Endothelial cell of umbilical vein (primary cell): ENCODE data around the gene NAMPT. TPM values are rescaled to one million over a fixed set of nuclear protein-coding genes. Genes with fewer than 3 reads are reported as not detected.

Experiments
- BruUV-seq: library from RNA; stranded (reverse); fragments of 400-500 nt; replicated peaks from 2 replicates; lab custom pipeline; 2021; lab: Mats Ljungman, UMichigan
- CTCF ChIA-PET: fragments of 300-600, 350-600 bp; sonication (Branson Sonifier 250); formaldehyde crosslinking; loops from one replicate; lab custom pipeline; 2021; ENCODE audit warnings: antibody characterized with exemption, inconsistent platforms; lab: Charles Lee
- POLR2A ChIA-PET: fragments of 300-600, 350-600 bp; sonication (Branson Sonifier 250); formaldehyde crosslinking; loops from one replicate; lab custom pipeline; 2021; ENCODE audit warnings: antibody characterized with exemption, inconsistent platforms; lab: Charles Lee
- DNase-seq: peaks from one replicate; pipeline ENCODE4 v3.0.0-alpha.2; 2011; ENCODE audit warnings: low read depth, low spot score
- FAIRE-seq: peaks from 2 replicates; lab custom pipeline; 2011; peaks lifted over from hg19 to GRCh38; lab: Jason Lieb, UNC
- H2AFZ ChIP-seq: 2 replicates; pipeline ENCODE4 v1.6.0; 2012; ENCODE audit warnings: low read depth, low read length, control low read depth, inconsistent platforms
- H3K27ac ChIP-seq: 2 replicates; pipeline ENCODE4 v1.5.1; 2011; ENCODE audit warnings: low read depth, mild to moderate bottlenecking, control low read depth, low read length, moderate library complexity; ENCODE audit not compliant: insufficient read depth
- H3K27me3 ChIP-seq, 2 experiments: 2 replicates each; pipeline versions ENCODE4 v1.6.0 to v1.6.1; 2011; ENCODE audit warnings: low read length in 2 of 2, mixed read lengths in 1 of 2; ENCODE audit not compliant: control insufficient read depth in 2 of 2, insufficient read depth in 2 of 2
- H3K36me3 ChIP-seq, 2 experiments: 2 replicates in 1 of 2; 3 replicates in 1 of 2; pipeline ENCODE4 v1.5.1; 2011; ENCODE audit warnings: low read length in 2 of 2, mild to moderate bottlenecking in 1 of 2, moderate library complexity in 1 of 2; ENCODE audit not compliant: control insufficient read depth in 2 of 2, insufficient read depth in 2 of 2; ENCODE audit errors: extremely low read depth in 1 of 2
- H3K4me1 ChIP-seq: 3 replicates; pipeline ENCODE4 v1.5.1; 2011; ENCODE audit warnings: mild to moderate bottlenecking, low read length; ENCODE audit not compliant: control insufficient read depth, insufficient read depth; ENCODE audit errors: extremely low read depth
- H3K4me2 ChIP-seq: 2 replicates; pipeline ENCODE4 v1.6.1; 2011; ENCODE audit warnings: low read length, control low read depth, mixed read lengths; ENCODE audit not compliant: insufficient read depth
- H3K4me3 ChIP-seq, 3 experiments: fragments of 200-600 bp in 1 of 3; sonication (generic), shearing (Covaris generic) in 1 of 3; replicated peaks in 1 of 3; 2 replicates each; pipeline ENCODE4 v1.5.1; 2011 to 2016; ENCODE audit warnings: control low read depth in 3 of 3, low read length in 3 of 3, mild to moderate bottlenecking in 2 of 3, inconsistent platforms in 1 of 3, low read depth in 1 of 3, moderate library complexity in 1 of 3; ENCODE audit not compliant: insufficient read depth in 1 of 3
- H3K79me2 ChIP-seq: 2 replicates; pipeline ENCODE4 v1.6.0; 2012; ENCODE audit warnings: low read length, inconsistent platforms; ENCODE audit not compliant: control insufficient read depth, insufficient read depth
- H3K9ac ChIP-seq: replicated peaks from 2 replicates; pipeline ENCODE3; 2011; ENCODE audit warnings: low read length, control low read depth; ENCODE audit not compliant: insufficient read depth; ENCODE audit errors: extremely low read depth
- H3K9me1 ChIP-seq: replicated peaks from 3 replicates; pipeline ENCODE4 v1.6.0; 2011; ENCODE audit warnings: mild to moderate bottlenecking, low read length; ENCODE audit not compliant: control insufficient read depth, insufficient read depth; ENCODE audit errors: extremely low read depth
- H3K9me3 ChIP-seq: replicated peaks from 2 replicates; pipeline ENCODE4 v1.5.1; 2012; ENCODE audit warnings: low read length, inconsistent platforms; ENCODE audit not compliant: control insufficient read depth, insufficient read depth
- H4K20me1 ChIP-seq: replicated peaks from 2 replicates; pipeline ENCODE3; 2011; ENCODE audit warnings: mild to moderate bottlenecking, low read length; ENCODE audit not compliant: control insufficient read depth, insufficient read depth; ENCODE audit errors: extremely low read depth
- CTCF ChIP-seq, 2 donors: IDR thresholded peaks; 1 replicate in 1 of 2; 2 replicates in 1 of 2; pipeline ENCODE4 v1.5.1; 2011; ENCODE audit warnings: low read length in 2 of 2, mild to moderate bottlenecking in 2 of 2, moderate library complexity in 2 of 2, control low read depth in 1 of 2, inconsistent platforms in 1 of 2, low read depth in 1 of 2; ENCODE audit not compliant: insufficient read depth in 1 of 2; ENCODE audit errors: extremely low read depth in 1 of 2
- EZH2 ChIP-seq: IDR thresholded peaks from 2 replicates; pipeline ENCODE4 v1.6.1; 2012; ENCODE audit warnings: borderline replicate concordance, low read depth, mild to moderate bottlenecking, moderate library complexity, low read length, inconsistent platforms; ENCODE audit not compliant: severe bottlenecking
- FOS ChIP-seq: IDR thresholded peaks from 2 replicates; pipeline ENCODE4 v1.6.1; 2011; ENCODE audit warnings: mild to moderate bottlenecking, low read length, moderate library complexity, borderline replicate concordance; ENCODE audit not compliant: insufficient read depth
- GATA2 ChIP-seq: IDR thresholded peaks from 2 replicates; pipeline ENCODE4 v1.7.0; 2011; ENCODE audit warnings: low read depth, mild to moderate bottlenecking, moderate library complexity, mixed read lengths, low read length; ENCODE audit not compliant: insufficient read length, insufficient read depth
- JUN ChIP-seq: IDR thresholded peaks from 2 replicates; pipeline ENCODE4 v1.6.1; 2011; ENCODE audit warnings: borderline replicate concordance, low read depth; ENCODE audit not compliant: insufficient read length, insufficient read depth
- MYC ChIP-seq: IDR thresholded peaks from one replicate; pipeline ENCODE4 v1.6.1; 2011; ENCODE audit warnings: mild to moderate bottlenecking, low read depth, low read length
- POLR2A ChIP-seq: IDR thresholded peaks from 2 replicates; pipeline ENCODE4 v1.6.1; 2012; ENCODE audit warnings: low read depth, mild to moderate bottlenecking, control low read depth, low read length
- POLR2AphosphoS5 ChIP-seq: IDR thresholded peaks from 2 replicates; pipeline ENCODE4 v1.6.1; 2012; ENCODE audit warnings: low read depth, mild to moderate bottlenecking, control low read depth, low read length, moderate library complexity; ENCODE audit not compliant: insufficient read depth
- dilution Hi-C: fragments of 300-500 bp; cut with MboI; formaldehyde crosslinking; loops from one replicate; pipeline ENCODE4 v1.15.0; 2019; ENCODE audit warnings: low sequenced_read_pairs; ENCODE audit not compliant: extremely low pct_ligation_motif_present
- intact Hi-C: fragments of 100-400 bp; cut with micrococcal nuclease; formaldehyde crosslinking; loops from one replicate; pipeline ENCODE4 v1.10.0; 2022
- polyA plus RNA-seq, 4 experiments: library from polyadenylated mRNA; depleted of rRNA in 3 of 4; stranded (reverse) in 3 of 4; unstranded in 1 of 4; fragments of >200 nt; gene quantifications; 2 replicates each; pipeline versions ENCODE4 v1.2.1 to v1.2.3, GENCODE V29; 2011 to 2012; ENCODE audit warnings: missing spikeins in 1 of 4
- total RNA-seq: library from RNA; stranded (reverse); gene quantifications from 2 replicates; pipeline ENCODE4 v1.2.3, GENCODE V29; 2021
- TF ChIP-seq, protein P1 (sequence below): IDR thresholded peaks from 2 replicates; pipeline ENCODE4 v1.6.1; 2011; ENCODE audit not compliant: insufficient read depth, insufficient read length

NAMPT gene
- total and polyA plus RNA-seq, 2 donors (not counting 3 experiments of a cell fraction or from before 2014, with no cell fraction given): 17.5 to 133 TPM

DNA sequence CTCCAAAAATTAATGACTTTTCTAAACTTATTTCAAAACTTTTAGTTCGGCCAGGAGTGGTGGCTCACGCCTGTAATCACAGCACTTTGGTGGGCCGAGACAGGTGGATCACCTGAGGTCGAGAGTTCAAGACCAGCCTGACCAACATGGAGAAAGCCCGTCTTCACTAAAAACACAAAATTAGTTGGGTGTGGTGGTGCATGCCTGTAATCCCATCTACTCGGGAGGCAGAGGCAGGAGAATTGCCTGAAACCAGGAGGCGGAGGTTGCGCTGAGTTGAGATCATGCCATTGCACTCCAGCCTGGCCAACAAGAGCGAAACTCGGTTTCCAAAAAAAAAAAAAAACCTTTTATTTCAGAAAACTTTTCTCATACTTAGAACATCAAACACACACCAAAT, 8.3 kb downstream of the NAMPT start:
- Histone ChIP-seq H3K9me3 (no peaks in the 10 kb centered on the region), H3K9ac (no peak overlapping the region), H2AFZ (no peak overlapping the region), H3K27ac (no peak overlapping the region), H3K4me1 (peaks cover 18% of the 10 kb centered on the region), H3K36me3 (peaks cover 9 to 22% of the 10 kb centered on the region in 2 experiments), H3K27me3 (no peaks in the 10 kb centered on the region), H3K9me1 (no peaks in the 10 kb centered on the region), H3K4me3 (no peak overlapping the region), H3K4me2 (no peak overlapping the region), H4K20me1 (peaks cover 9% of the 10 kb centered on the region), H3K79me2 (peaks cover 81% of the 10 kb centered on the region)
- DNase-seq (no peak), FAIRE-seq (no peak)
- intact Hi-C loops: no loop called here
- dilution Hi-C loops: no loop called here
- BruUV-seq: no TSS peak
- TF ChIP-seq POLR2AphosphoS5: no peak
- TF ChIP-seq CTCF (IDR thresholded peaks at IDR 0.05; ENCODE audit: extremely low read depth in 1 of 2, insufficient read depth in 1 of 2, low read depth in 1 of 2, low read length in 2 of 2): no peak
- no peak for TF ChIP-seq EZH2
- TF ChIP-seq, protein P1, sequence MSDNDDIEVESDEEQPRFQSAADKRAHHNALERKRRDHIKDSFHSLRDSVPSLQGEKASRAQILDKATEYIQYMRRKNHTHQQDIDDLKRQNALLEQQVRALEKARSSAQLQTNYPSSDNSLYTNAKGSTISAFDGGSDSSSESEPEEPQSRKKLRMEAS: no peak
- TF ChIP-seq GATA2: no peak
- no peak for TF ChIP-seq POLR2A
- TF ChIP-seq FOS: no peak
- no peak for TF ChIP-seq JUN
- no peak for TF ChIP-seq MYC
- POLR2A ChIA-PET: no interaction called here
- CTCF ChIA-PET: no interaction called here
